CD4-positive, alpha-beta T cell treated with Interferon gamma for 1 hour (primary cell): Measurements from ENCODE around the gene SMAD5.

Source experiments
- DNase-seq: peaks from one replicate; pipeline ENCODE4 v3.0.0-alpha.2; 2020

The SMAD5 gene

DNA sequence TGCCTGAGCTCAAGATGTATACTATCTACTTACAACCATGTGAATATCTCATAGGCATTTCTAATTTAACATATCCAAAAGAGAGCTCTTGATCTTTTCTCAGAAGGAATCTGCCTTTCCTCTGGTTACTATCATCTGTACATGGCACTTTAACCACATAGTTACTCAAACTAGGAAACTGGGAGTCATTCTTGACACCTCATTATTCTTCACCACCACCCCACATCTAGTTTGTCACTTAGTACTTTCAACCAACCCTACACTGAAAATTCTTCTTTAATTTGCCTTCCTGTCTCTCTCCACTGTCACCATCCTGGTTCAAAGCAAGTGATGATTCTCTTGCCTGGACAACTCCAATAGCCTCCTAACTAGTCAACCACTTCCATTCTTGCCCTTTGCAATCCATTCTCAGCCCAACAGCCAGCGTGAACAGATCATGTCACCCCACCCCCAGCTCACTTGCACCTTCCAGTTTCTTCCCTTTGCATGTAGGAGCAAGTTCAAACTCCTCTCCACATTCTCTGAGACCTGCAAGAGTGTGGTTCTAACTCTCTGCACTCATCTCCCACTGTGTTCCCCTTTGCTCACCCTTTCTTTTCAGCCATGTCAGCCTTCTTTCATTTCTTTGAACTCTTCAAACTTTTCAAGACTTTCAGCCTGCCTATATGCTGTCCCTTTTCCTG is 17.3 kb upstream of the SMAD5 start:
- DNase-seq: no peak

GRCh38 chr5:136120529-136120928 is 12.1 kb upstream of the SMAD5 start:
- no peak for DNase-seq

DNA sequence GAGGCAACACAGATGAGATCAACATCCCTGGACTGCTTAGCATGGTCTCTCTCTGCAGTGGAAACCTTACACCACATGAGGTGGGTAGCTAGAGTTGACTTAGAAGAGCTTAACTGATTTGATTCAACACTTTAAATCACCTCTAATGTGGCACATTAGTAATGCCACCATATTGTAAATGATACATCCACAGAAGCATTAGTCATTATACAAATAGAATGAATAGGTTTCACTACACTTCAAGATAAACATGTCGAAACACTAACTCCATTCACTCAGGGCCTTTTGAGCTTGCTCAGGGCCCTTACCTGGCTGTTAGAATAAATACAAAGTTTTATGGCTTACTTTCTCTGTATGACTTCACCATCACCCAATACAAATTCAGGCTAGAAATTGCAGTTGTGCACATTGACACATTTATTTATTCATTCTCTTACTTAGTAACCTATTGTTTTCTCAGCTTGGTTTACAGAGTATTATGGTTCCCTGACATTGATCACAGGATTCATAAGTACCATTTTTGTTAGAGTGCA is 9.3 kb upstream of the SMAD5 start:
- no peak for DNase-seq

DNA sequence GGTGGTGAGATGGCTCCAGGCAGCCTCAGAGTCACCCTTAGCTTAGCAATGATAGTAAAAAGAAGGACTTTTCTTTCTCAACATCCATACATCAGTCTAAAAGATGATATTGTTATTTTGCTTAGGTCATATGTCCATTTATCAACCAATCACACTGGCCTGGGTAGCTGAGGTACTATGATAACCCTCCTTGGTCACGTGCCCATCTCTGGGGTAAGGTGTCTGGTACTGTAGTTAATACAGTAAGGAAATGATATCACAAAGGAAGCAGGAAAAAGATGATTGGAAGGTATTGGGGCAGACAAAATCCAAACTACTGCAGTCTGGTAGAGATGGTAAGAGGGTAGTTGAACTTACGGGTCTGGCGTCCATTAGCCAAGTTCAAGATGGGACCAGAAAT is 5.1 kb upstream of the SMAD5 start:
- no peak for DNase-seq

DNA sequence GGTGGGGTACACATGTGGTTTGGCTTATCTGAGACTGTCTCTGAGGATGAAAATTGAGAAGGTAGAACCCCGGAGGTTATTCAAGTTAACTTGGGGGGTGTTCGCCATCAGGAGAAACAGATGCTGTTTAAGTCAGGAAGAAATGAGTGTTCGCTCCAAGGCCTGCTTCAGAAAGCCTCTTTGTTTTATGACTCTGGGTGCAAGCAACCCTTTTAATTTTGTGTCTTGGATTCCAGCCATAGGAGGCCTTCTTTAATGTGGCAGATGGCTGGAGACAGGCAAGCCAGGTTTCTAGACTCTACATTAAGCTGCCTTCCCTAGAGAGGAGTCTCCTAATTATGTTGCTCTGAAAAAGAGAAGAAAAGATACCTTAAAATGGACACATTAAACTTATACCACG is 4.2 kb upstream of the SMAD5 start:
- DNase-seq: no peak

DNA sequence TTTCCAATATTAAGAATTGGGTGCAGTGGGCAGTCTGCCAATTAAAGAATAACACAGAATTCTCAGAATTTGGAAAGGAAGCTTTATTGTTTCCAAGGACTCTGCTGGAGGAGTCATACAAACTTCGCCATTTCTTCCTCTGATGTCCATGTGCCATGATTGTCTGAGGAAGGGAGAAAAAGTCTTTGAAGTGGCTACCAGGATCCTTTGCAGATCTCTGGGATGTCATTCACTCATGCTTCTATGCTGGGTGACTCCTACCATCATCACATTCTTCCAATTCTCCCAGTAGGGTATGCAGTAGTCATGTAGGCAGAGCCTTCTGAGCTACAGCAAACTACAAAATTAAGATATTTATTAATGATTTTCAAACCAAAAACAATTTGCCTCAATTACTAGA is 3.2 kb upstream of the SMAD5 start:
- no peak for DNase-seq

DNA sequence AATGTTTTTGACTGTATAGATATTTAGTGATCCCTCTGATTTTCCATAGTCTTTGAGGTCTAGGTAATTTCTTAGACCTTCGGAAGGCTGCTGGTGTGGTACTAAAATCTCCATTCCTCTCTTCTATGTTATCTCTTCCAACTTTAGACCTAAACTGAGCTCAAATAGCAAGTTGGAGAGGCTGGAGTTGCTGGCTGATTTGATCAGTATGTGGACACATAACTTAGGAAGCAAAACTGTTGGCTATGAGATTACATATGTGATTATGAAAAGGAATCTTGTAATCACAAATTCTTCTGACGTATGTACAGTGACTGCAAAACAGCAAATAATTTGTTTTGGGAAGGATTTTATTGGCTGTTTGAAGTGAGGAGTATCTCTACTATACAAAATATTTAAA is 2.1 kb upstream of the SMAD5 start:
- DNase-seq: no peak

- no peak for DNase-seq
Observed at GRCh38 chr5:136132087-136132486, 558 bp upstream of the SMAD5 start.

GRCh38 chr5:136133222-136133921 is 727 bp downstream of the SMAD5 start:
- no peak for DNase-seq

DNA sequence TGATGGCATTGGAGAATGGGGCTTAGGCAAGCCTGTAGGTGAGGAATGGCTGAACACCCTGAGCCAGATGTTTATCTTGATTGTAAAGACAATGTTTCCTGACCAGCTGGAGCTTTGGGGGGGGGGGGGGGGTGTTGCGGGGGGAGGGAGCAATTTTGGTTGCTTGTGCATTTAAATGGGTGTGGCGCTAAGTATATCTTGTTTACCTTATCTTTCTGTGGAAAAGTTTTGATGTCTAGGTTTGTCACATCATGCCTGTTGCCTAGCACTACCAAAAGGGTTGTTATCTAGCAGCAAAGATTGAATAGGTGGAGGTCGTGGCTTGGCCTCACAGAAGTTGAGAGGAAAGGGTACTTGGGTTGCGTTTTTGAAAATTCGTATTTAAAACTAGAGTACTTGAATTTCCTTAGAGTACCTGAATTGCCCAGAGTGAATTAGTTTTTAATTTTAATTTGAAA is 1.3 kb downstream of the SMAD5 start:
- DNase-seq: no peak

DNA sequence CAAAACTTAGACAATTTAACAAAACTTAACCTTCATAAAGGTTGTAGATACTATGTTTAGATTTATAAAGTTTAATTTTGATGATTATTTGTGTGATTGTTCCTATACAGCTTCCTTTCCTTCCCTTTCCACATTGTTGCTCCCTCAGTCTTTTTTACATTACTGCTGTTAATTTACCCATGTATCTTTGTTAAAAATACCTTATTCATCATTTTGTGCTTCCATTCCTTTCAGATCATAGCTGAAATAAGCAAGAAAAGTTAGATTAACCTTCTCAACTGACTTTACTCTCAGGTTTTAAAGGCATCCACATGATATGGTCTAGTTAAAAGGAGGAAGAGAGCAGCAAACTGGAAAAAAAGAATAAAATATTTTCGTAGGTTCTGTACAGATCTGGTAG is 2.0 kb downstream of the SMAD5 start:
- no peak for DNase-seq

- no peak for DNase-seq
Observed at GRCh38 chr5:136135536-136135935, 2.9 kb downstream of the SMAD5 start.

GRCh38 chr5:136137497-136138220 is 5.0 kb downstream of the SMAD5 start:
- DNase-seq: no peak

- no peak for DNase-seq
Observed at GRCh38 chr5:136141561-136141960, 8.9 kb downstream of the SMAD5 start.

- no peak for DNase-seq
Observed at GRCh38 chr5:136143312-136143711, 10.7 kb downstream of the SMAD5 start.

- no peak for DNase-seq
Observed at GRCh38 chr5:136143763-136144162, 11.1 kb downstream of the SMAD5 start.

DNA sequence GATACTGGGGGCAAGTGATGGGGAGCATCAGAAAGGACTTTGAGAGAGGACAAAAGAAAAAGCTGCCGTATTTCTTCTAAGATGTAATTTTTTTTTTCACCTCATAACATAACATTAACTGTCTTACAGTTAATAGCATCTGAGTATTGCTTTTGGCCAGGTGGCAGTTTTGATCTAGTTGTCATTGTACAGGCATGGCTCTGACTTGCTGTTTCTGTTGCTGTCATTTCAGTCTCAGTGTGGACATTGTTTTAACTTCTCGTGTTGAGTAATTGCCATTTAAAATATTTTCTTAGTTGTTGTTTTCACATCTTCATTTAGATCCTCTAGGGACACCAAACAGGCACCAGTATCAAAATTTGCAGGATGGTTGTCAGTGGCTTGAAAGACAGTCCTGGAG is 12.4 kb downstream of the SMAD5 start:
- no peak for DNase-seq

DNA sequence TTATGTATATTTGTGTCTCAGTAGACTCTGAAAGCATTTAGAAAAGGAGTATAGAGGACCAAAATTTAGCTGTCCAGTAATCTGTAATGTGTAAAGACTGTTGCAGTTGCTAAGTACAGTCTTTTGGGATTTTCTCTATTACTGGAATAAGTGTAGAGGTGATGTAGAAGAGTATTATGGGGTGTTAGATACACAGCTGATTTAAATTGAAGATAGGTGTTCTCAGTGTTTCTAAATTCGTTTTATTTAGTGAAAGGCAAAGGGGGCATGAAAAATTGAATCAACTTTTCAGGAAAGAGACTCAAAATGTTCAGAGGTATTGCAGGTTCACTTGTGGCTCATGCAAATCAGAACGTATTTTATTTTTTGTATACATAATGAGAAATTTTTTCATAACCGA is 13.6 kb downstream of the SMAD5 start:
- DNase-seq: no peak

DNA sequence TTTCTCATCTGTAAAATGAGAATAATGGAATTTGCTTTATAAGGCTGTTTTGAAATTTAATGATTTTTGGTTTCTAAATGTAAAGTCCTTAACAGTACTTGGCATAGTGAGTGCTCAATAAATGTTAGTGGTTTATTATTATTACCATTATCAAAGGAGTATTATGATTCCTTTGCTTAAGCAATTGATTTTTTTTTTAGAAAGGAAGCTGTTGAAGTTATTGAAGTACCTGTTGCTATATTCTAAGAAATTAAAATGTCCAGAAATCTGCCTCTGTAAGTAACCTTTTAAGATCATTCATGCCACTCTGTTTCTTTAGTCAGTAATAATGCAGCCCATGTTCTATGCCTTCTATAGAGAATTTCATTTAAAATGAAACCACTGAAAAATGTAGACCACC is 15.0 kb downstream of the SMAD5 start:
- no peak for DNase-seq

DNA sequence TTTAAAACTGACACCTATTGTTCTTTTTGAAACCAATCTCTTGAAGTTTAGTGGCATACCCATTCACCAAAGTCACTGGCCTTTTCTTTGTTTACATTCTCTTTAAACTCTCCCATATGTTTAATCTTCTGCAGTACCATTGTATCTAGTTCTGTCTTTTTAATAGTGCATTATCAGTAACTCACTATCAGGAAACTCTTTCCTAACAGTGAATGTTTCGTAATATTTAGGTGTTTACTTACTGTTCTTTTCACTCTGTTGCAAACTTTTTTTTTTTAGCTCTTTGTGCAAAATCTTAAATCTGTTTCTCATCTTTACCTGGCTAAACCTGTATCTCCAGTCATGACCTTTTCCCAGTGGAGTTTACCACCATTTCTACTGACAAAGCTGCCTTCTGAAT is 17.2 kb downstream of the SMAD5 start:
- DNase-seq: no peak

DNA sequence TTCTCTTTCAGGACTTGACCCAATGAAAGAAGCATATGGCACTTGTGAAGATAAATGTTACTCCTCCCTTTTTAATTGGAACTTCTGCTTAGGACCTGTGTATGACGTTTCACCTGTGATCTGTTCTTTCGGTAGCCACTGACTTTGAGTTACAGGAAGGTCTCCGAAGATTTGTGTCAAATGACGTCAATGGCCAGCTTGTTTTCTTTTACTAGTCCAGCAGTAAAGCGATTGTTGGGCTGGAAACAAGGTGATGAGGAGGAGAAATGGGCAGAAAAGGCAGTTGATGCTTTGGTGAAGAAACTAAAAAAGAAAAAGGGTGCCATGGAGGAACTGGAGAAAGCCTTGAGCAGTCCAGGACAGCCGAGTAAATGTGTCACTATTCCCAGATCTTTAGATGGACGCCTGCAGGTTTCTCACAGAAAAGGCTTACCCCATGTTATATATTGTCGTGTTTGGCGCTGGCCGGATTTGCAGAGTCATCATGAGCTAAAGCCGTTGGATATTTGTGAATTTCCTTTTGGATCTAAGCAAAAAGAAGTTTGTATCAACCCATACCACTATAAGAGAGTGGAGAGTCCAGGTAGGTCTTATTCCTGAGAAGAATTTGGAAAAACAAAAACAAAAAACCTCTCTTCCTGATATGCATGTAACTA is 21.1 kb downstream of the SMAD5 start:
- no peak for DNase-seq

DNA sequence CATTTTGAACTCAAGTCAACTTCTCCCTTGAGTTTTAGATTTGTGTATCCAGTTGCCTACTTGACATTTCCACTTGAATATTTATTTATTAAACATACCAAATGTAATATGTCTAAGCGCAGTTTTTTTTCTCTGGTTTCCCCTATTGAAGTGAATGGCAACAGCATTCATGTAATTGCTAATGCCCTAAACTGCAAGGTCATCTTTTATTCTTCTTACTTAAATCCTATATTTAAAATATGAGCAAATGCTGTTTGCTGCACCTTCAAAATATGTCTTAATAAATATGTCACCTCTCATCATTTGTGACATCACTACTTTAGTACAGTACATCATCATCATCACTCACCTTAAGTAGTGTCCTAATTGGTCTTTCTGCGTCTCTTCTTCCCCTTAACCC is 22.4 kb downstream of the SMAD5 start:
- DNase-seq: no peak

GRCh38 chr5:136155761-136156160 is 23.1 kb downstream of the SMAD5 start:
- DNase-seq: no peak
